Measurements from ENCODE around the gene CCM2L. TPM values are rescaled to one million over a fixed set of nuclear protein-coding genes. Genes with fewer than 3 reads are reported as not detected.

The CCM2L gene
- total RNA-seq, 1 experiment from 2014 or later = 0.32 TPM

DNA sequence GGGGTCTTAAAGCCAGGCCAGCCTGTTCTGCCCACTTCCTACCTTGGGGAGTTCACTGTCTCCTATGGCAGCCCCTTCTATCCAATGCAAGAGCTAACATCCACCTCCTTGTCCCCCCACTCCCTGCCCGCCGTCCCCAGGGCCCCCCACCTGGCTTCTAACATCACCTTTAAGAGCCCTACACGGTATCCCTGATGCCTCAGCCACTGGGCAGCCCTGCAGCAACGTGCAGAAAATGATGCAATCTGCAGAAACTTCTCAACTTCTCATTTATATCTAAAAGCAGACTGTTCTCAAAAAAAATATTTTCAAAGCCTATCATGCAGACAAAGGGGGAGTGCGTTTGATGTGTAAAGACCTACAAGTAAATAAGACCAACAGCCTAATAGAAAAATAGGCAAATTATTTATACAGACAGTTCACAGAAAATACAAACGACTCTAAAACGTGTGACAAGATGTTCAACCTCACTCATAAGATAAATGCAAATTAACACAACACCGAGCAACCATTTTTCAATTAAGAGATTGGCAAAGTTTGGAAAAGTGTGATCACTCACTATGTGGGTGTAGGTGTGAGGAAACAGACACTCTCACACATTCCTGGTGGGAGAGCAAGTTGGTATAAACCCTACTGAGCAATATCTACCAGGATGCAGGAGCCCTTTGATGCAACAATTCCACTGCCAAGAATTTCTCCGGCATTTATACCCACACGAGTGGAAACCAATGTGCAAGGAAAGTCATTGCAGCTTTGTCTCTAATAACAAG, 26.7 kb downstream of the CCM2L start:
- CTCF ChIA-PET = interaction anchor here (0.6 to 3.8 kb wide), 4 partner anchors 19 to 185 kb away, joined by 4 to 12 read pairs (median 5); no protein-coding TSS in a partner anchor
- no peak overlapping the region for H3K4me3 ChIP-seq (ENCODE audit: low read depth, low read length)
- no peaks in the 10 kb centered on the region for H3K9me3 ChIP-seq
- Mint-ChIP-seq H3K27ac (ENCODE audit: unreplicated experiment) (no peak overlapping the region), H3K9me3 (ENCODE audit: unreplicated experiment) (no peaks in the 10 kb centered on the region), H3K4me1 (ENCODE audit: low read depth, unreplicated experiment) (no peaks in the 10 kb centered on the region), H3K27me3 (ENCODE audit: insufficient read depth, unreplicated experiment) (peaks cover 24% of the 10 kb centered on the region), H3K4me3 (ENCODE audit: unreplicated experiment) (no peak overlapping the region), H3K36me3 (ENCODE audit: insufficient read depth, unreplicated experiment) (no peaks in the 10 kb centered on the region)
- no peaks in the 10 kb centered on the region for H3K36me3 ChIP-seq (ENCODE audit: control insufficient read depth, insufficient read depth, low read length)
- DNase-seq = peak; percentile 35 to 51
- peaks cover 6% of the 10 kb centered on the region for H3K27me3 ChIP-seq (replicated peaks; ENCODE audit: control insufficient read depth, insufficient read depth, low read length)
- BruUV-seq (replicated peaks) = no TSS peak
- intact Hi-C loops (cut with micrococcal nuclease; ENCODE audit: unreplicated experiment) = no loop called here
- POLR2A ChIA-PET = no interaction called here
- TF ChIP-seq, protein P1, sequence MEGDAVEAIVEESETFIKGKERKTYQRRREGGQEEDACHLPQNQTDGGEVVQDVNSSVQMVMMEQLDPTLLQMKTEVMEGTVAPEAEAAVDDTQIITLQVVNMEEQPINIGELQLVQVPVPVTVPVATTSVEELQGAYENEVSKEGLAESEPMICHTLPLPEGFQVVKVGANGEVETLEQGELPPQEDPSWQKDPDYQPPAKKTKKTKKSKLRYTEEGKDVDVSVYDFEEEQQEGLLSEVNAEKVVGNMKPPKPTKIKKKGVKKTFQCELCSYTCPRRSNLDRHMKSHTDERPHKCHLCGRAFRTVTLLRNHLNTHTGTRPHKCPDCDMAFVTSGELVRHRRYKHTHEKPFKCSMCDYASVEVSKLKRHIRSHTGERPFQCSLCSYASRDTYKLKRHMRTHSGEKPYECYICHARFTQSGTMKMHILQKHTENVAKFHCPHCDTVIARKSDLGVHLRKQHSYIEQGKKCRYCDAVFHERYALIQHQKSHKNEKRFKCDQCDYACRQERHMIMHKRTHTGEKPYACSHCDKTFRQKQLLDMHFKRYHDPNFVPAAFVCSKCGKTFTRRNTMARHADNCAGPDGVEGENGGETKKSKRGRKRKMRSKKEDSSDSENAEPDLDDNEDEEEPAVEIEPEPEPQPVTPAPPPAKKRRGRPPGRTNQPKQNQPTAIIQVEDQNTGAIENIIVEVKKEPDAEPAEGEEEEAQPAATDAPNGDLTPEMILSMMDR (IDR thresholded peaks at IDR 0.05; ENCODE audit: insufficient read depth in 1 of 2, low read depth in 1 of 2, low read length in 1 of 2, severe bottlenecking in 1 of 2, unreplicated experiment in 1 of 2) = no peak
- no peaks in the 10 kb centered on the region for H3K4me1 ChIP-seq

DNA sequence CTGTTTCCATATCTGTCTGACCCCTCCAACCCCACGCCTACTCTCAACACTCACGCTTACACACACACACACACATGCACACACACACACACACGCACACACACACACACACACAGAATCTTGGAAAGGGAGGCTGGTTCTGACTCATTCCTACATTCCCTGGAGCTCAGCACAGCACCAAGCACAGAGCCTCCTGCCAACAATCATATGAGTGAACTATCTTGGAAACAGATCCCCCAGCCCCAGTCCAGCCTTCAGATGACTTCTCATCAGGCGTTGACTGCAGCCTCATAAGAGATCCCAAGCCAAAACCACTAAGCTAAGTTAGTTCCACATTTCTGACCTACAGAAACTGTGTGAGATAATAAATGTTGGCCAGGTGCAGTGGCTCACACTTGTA, 27.7 kb downstream of the CCM2L start:
- POLR2A ChIA-PET = no interaction called here
- Mint-ChIP-seq H3K4me3 (ENCODE audit: unreplicated experiment) (no peak overlapping the region), H3K4me1 (ENCODE audit: low read depth, unreplicated experiment) (no peaks in the 10 kb centered on the region), H3K9me3 (ENCODE audit: unreplicated experiment) (no peaks in the 10 kb centered on the region), H3K27ac (ENCODE audit: unreplicated experiment) (no peak overlapping the region), H3K27me3 (ENCODE audit: insufficient read depth, unreplicated experiment) (peaks cover 25% of the 10 kb centered on the region), H3K36me3 (ENCODE audit: insufficient read depth, unreplicated experiment) (no peaks in the 10 kb centered on the region)
- no peaks in the 10 kb centered on the region for H3K9me3 ChIP-seq
- peak in 1 of 2 experiments; percentile 33 for DNase-seq
- H3K27me3 ChIP-seq (replicated peaks; ENCODE audit: control insufficient read depth, insufficient read depth, low read length) = peaks cover 6% of the 10 kb centered on the region
- H3K36me3 ChIP-seq (ENCODE audit: control insufficient read depth, insufficient read depth, low read length) = no peaks in the 10 kb centered on the region
- H3K4me3 ChIP-seq (ENCODE audit: low read depth, low read length) = no peak overlapping the region
- TF ChIP-seq, protein P1 (IDR thresholded peaks at IDR 0.05; ENCODE audit: insufficient read depth in 1 of 2, low read depth in 1 of 2, low read length in 1 of 2, severe bottlenecking in 1 of 2, unreplicated experiment in 1 of 2) = no peak
- intact Hi-C loops (cut with micrococcal nuclease; ENCODE audit: unreplicated experiment) = no loop called here
- BruUV-seq (replicated peaks) = no TSS peak
- CTCF ChIA-PET = interaction anchor here (0.6 to 1.2 kb wide), 3 partner anchors 107 to 215 kb away, joined by 3 read pairs; no protein-coding TSS in a partner anchor
- H3K4me1 ChIP-seq = no peaks in the 10 kb centered on the region

DNA sequence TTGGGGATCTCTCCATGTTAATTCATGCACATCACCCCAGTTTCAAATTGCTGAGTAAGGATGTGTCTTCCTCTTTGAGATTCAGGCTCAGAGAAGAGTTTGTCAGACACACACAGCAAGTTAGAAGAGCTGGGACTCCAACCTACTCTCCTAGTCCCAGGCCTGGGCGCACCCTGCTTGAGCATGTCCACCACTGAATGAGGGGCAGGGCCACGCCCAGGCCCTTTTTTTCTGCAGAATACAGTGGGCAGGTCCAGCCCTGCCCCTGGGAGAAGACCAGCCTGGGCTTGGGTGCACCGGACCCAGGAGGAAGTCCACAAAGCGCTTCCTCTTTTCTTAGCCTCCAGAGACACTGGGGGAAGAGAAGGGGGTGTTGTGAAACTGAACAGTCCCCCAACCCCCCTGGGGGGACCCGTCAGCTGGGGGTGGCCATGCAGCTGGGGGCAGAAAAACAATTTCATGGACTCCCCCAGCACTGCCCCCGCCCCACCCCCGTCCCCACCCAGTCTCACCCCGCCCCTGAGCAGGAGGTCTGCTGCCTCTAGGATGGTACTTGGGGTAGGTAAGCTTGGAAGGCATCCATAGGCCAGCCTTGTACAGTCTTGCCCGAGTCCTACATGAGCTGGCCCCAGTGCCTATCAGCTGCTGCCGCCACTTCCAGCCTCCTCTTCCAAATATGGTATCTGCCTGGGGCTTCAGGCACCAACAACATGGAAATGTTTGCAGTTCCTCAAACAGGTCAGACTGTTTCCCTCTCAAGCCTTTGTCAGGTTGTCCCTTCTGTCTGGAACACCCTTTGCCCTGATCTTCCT, 30.1 kb downstream of the CCM2L start:
- H3K27ac Mint-ChIP-seq (ENCODE audit: unreplicated experiment) = no peak overlapping the region
- intact Hi-C loops (cut with micrococcal nuclease; ENCODE audit: unreplicated experiment) = no loop called here
- Histone ChIP-seq H3K9me3 (peaks cover 4% of the 10 kb centered on the region; the same call in 1 of the 2 replicates), H3K4me3 (ENCODE audit: low read depth, low read length) (no peak overlapping the region), H3K4me1 (no peaks in the 10 kb centered on the region), H3K36me3 (ENCODE audit: control insufficient read depth, insufficient read depth, low read length) (no peaks in the 10 kb centered on the region), H3K27me3 (replicated peaks; ENCODE audit: control insufficient read depth, insufficient read depth, low read length) (peaks cover 1% of the 10 kb centered on the region; the same call in 1 of the 2 replicates)
- H3K27me3 Mint-ChIP-seq (ENCODE audit: insufficient read depth, unreplicated experiment) = peaks cover 19% of the 10 kb centered on the region
- H3K9me3 Mint-ChIP-seq (ENCODE audit: unreplicated experiment) = no peaks in the 10 kb centered on the region
- H3K36me3 Mint-ChIP-seq (ENCODE audit: insufficient read depth, unreplicated experiment) = no peaks in the 10 kb centered on the region
- POLR2A ChIA-PET = interaction anchor here (0.6 kb wide), 2 partner anchors 206 to 322 kb away, joined by 7 to 8 read pairs; no protein-coding TSS in a partner anchor
- no peak overlapping the region for H3K4me3 Mint-ChIP-seq (ENCODE audit: unreplicated experiment)
- CTCF ChIA-PET = interaction anchor here (1.4 to 2.5 kb wide), 2 partner anchors 9 to 22 kb away, joined by 3 to 10 read pairs; no protein-coding TSS in a partner anchor
- TF ChIP-seq, protein P1 (IDR thresholded peaks at IDR 0.05; ENCODE audit: insufficient read depth in 1 of 2, low read depth in 1 of 2, low read length in 1 of 2, severe bottlenecking in 1 of 2, unreplicated experiment in 1 of 2) = no peak
- H3K4me1 Mint-ChIP-seq (ENCODE audit: low read depth, unreplicated experiment) = no peaks in the 10 kb centered on the region
- peak in 1 of 2 experiments; percentile 60 for DNase-seq
- BruUV-seq (replicated peaks) = no TSS peak

Data from Caco-2 (cell line).